OCI-LY3 (cell line): ENCODE measurements around the gene RNF175.
A peak's percentile ranks its signal among the peaks of the same experiment; 100 is the strongest.

ENCODE experiments used
- H2AFZ ChIP-seq: fragments of 200-600, 300-600 bp; shearing (Covaris generic); 2 replicates; pipeline ENCODE4 v1.6.0; 2014; ENCODE audit warnings: antibody characterized with exemption, low read depth, low read length
- H3K27ac ChIP-seq: fragments of 200-600, 300-600 bp; sonication (generic); 2 replicates; pipeline ENCODE4 v1.5.1; 2014; ENCODE audit warnings: mild to moderate bottlenecking, low read length, moderate library complexity, mixed read lengths
- H3K27me3 ChIP-seq: fragments of 200-600, 300-600 bp; sonication (generic); 2 replicates; pipeline ENCODE4 v1.6.1; 2014; ENCODE audit warnings: low read depth, low read length, mixed read lengths
- H3K36me3 ChIP-seq: fragments of 200-600, 300-600 bp; sonication (generic); replicated peaks from 2 replicates; pipeline ENCODE3; 2014; ENCODE audit warnings: low read depth, low read length, mixed read lengths
- H3K4me1 ChIP-seq: fragments of 300-600, 200-600 bp; sonication (generic); 2 replicates; pipeline ENCODE4 v1.6.1; 2014; ENCODE audit warnings: low read length, mixed read lengths
- H3K4me2 ChIP-seq: fragments of 200-600, 300-600 bp; sonication (generic); 2 replicates; pipeline ENCODE4 v1.6.1; 2014; ENCODE audit warnings: low read length, mixed read lengths
- H3K4me3 ChIP-seq: fragments of 300-600, 200-600 bp; sonication (generic); 2 replicates; pipeline ENCODE4 v1.5.1; 2014; ENCODE audit warnings: antibody characterized with exemption, mild to moderate bottlenecking, low read length, moderate library complexity
- H3K79me2 ChIP-seq: fragments of 300-600, 200-600 bp; shearing (Covaris generic); 2 replicates; pipeline ENCODE4 v1.6.1; 2014; ENCODE audit warnings: mild to moderate bottlenecking, low read length, mixed read lengths
- H3K9ac ChIP-seq: fragments of 300-600, 200-600 bp; shearing (Covaris generic); 2 replicates; pipeline ENCODE4 v1.6.0; 2014; ENCODE audit warnings: mild to moderate bottlenecking, low read length, moderate library complexity
- H3K9me3 ChIP-seq: fragments of 200-600, 300-600 bp; shearing (Covaris generic); 2 replicates; pipeline ENCODE4 v1.6.1; 2014; ENCODE audit warnings: low read length, mixed read lengths; ENCODE audit not compliant: insufficient read depth
- H4K20me1 ChIP-seq: fragments of 200-600, 300-600 bp; sonication (generic); 2 replicates; pipeline ENCODE4 v1.6.1; 2016; ENCODE audit warnings: low read length, mixed read lengths; ENCODE audit not compliant: insufficient read depth
- CTCF ChIP-seq: fragments of 200-600, 300-600 bp; sonication (generic); IDR thresholded peaks from 2 replicates; pipeline ENCODE4 v1.5.1; 2014; ENCODE audit warnings: antibody characterized with exemption, low read length, low read depth
- EZH2phosphoT487 ChIP-seq: fragments of 200-600 bp; shearing (Covaris generic); IDR thresholded peaks from 2 replicates; pipeline ENCODE4 v1.6.1; 2018; ENCODE audit warnings: antibody characterized with exemption, mixed run types, low read depth

Gene RNF175

GRCh38 chr4:153705743-153706468 lies 53.9 kb downstream of the RNF175 start:
- Histone ChIP-seq H3K27me3 (peaks cover 7% of the 10 kb centered on the region; the same call in 1 of the 2 replicates), H3K9me3 (no peaks in the 10 kb centered on the region), H3K4me2 (peak overlapping the region; percentile 8; the same call in 1 of the 2 replicates), H3K9ac (no peak overlapping the region), H4K20me1 (no peaks in the 10 kb centered on the region), H2AFZ (no peak overlapping the region), H3K4me3 (no peak overlapping the region), H3K27ac (no peak overlapping the region), H3K79me2 (no peaks in the 10 kb centered on the region), H3K36me3 (no peaks in the 10 kb centered on the region), H3K4me1 (peaks cover 12% of the 10 kb centered on the region)
- no peak for TF ChIP-seq EZH2phosphoT487
- no peak for TF ChIP-seq CTCF

GRCh38 chr4:153704522-153704921 lies 55.3 kb downstream of the RNF175 start:
- no peak overlapping the region for H3K4me2 ChIP-seq
- TF ChIP-seq CTCF, result no peak
- TF ChIP-seq EZH2phosphoT487, result no peak
- H3K27me3 ChIP-seq, result peaks cover 7% of the 10 kb centered on the region; the same call in 1 of the 2 replicates

GRCh38 chr4:153684971-153685371 lies 74.9 kb downstream of the RNF175 start:
- TF ChIP-seq CTCF (no peak), EZH2phosphoT487 (no peak)
- H3K36me3 ChIP-seq, result no peaks in the 10 kb centered on the region
- no peak overlapping the region for H2AFZ ChIP-seq
- no peaks in the 10 kb centered on the region for H3K27me3 ChIP-seq
- H3K9me3 ChIP-seq, result peaks cover 17% of the 10 kb centered on the region
- no peaks in the 10 kb centered on the region for H4K20me1 ChIP-seq
- no peaks in the 10 kb centered on the region for H3K4me1 ChIP-seq
- no peak overlapping the region for H3K4me2 ChIP-seq
- H3K9ac ChIP-seq, result no peak overlapping the region
- H3K79me2 ChIP-seq, result no peaks in the 10 kb centered on the region
- H3K27ac ChIP-seq, result no peak overlapping the region
- no peak overlapping the region for H3K4me3 ChIP-seq

More at GRCh38 chr4:153704522-153704921, 55.3 kb downstream of the RNF175 start:
- Histone ChIP-seq H3K4me1 (peaks cover 12% of the 10 kb centered on the region), H3K36me3 (no peaks in the 10 kb centered on the region), H2AFZ (no peak overlapping the region), H3K9me3 (no peaks in the 10 kb centered on the region), H3K9ac (no peak overlapping the region), H4K20me1 (no peaks in the 10 kb centered on the region), H3K4me3 (no peak overlapping the region), H3K27ac (no peak overlapping the region), H3K79me2 (no peaks in the 10 kb centered on the region)

- no peaks in the 10 kb centered on the region for H3K36me3 ChIP-seq
- no peak for TF ChIP-seq CTCF
- no peak for TF ChIP-seq EZH2phosphoT487
- no peak within 1 kb of the TSS for H3K27ac ChIP-seq
- no peak within 1 kb of the TSS for H3K4me2 ChIP-seq
- H3K4me1 ChIP-seq, result no peaks in the 10 kb centered on the region
- no peaks in the 10 kb centered on the region for H3K79me2 ChIP-seq
- peaks cover 17% of the 10 kb centered on the region for H3K9me3 ChIP-seq
- H4K20me1 ChIP-seq, result no peaks in the 10 kb centered on the region
- no peaks in the 10 kb centered on the region for H3K27me3 ChIP-seq
- H2AFZ ChIP-seq, result no peak within 1 kb of the TSS
- no peak within 1 kb of the TSS for H3K4me3 ChIP-seq
- no peak within 1 kb of the TSS for H3K9ac ChIP-seq
Observed at GRCh38 chr4:153684182-153684970, 75.4 kb downstream of the RNF175 start, which contains the start of gene TLR2. TSS of gene TLR2 (plus strand) at chr4:153684280. CDS start at chr4:153702908, 18,628 bp downstream.
